BLaER1 (cell line): ENCODE results near the gene PUM1.
"Not testable (repeated sequence)": the region's sequence is repeated elsewhere in the genome, so short reads cannot be mapped to it uniquely, and the experiment has no call there.

Source experiments
- H3K27ac ChIP-seq: shearing (Covaris generic); formaldehyde crosslinking; 2 replicates; pipeline ENCODE4 v1.8.1; 2022
- H3K27me3 ChIP-seq: shearing (Covaris generic); formaldehyde crosslinking; 2 replicates; pipeline ENCODE4 v1.8.1; 2022
- H3K36me3 ChIP-seq: shearing (Covaris generic); formaldehyde crosslinking; 2 replicates; pipeline ENCODE4 v1.8.1; 2022
- H3K4me1 ChIP-seq: shearing (Covaris generic); formaldehyde crosslinking; 2 replicates; pipeline ENCODE4 v1.8.1; 2022
- H3K4me2 ChIP-seq: shearing (Covaris generic); formaldehyde crosslinking; 2 replicates; pipeline ENCODE4 v1.8.1; 2022
- H3K4me3 ChIP-seq: shearing (Covaris generic); formaldehyde crosslinking; 2 replicates; pipeline ENCODE4 v1.8.1; 2022
- H3K9ac ChIP-seq: shearing (Covaris generic); formaldehyde crosslinking; 2 replicates; pipeline ENCODE4 v1.8.1; 2022
- H3K9me3 ChIP-seq: shearing (Covaris generic); formaldehyde crosslinking; 2 replicates; pipeline ENCODE4 v1.8.1; 2022
- H4K20me1 ChIP-seq: shearing (Covaris generic); formaldehyde crosslinking; 2 replicates; pipeline ENCODE4 v1.8.1; 2022
- Cebpa-rat ChIP-seq: shearing (Covaris generic); IDR thresholded peaks from 2 replicates; pipeline ENCODE4 v1.8.1; 2022

The PUM1 gene

GRCh38 chr1:30952098-30952497, 113.4 kb downstream of the PUM1 start:
- H3K9me3 ChIP-seq, result no peaks in the 10 kb centered on the region
- no peak overlapping the region for H3K4me2 ChIP-seq
- no peak overlapping the region for H3K27ac ChIP-seq
- H3K4me1 ChIP-seq, result no peaks in the 10 kb centered on the region
- H3K4me3 ChIP-seq, result no peak overlapping the region
- H3K27me3 ChIP-seq, result no peaks in the 10 kb centered on the region
- TF ChIP-seq Cebpa-rat, result no peak
- H3K36me3 ChIP-seq, result peaks cover 94% of the 10 kb centered on the region
- peaks cover 94% of the 10 kb centered on the region for H4K20me1 ChIP-seq
- no peak overlapping the region for H3K9ac ChIP-seq

- H3K27me3 ChIP-seq, result no peaks in the 10 kb centered on the region
- peaks cover 94% of the 10 kb centered on the region for H3K36me3 ChIP-seq
- no peaks in the 10 kb centered on the region for H3K9me3 ChIP-seq
- no peak overlapping the region for H3K9ac ChIP-seq
- peaks cover 94% of the 10 kb centered on the region for H4K20me1 ChIP-seq
- no peak overlapping the region for H3K4me3 ChIP-seq
- no peaks in the 10 kb centered on the region for H3K4me1 ChIP-seq
- no peak overlapping the region for H3K4me2 ChIP-seq
- no peak overlapping the region for H3K27ac ChIP-seq
- TF ChIP-seq Cebpa-rat, result no peak
These were observed 114.8 kb downstream of the PUM1 start for GRCh38 chr1:30950700-30951099.

GRCh38 chr1:30950053-30950452, 115.5 kb downstream of the PUM1 start:
- Histone ChIP-seq H3K9ac (no peak overlapping the region), H3K4me2 (no peak overlapping the region), H3K27me3 (no peaks in the 10 kb centered on the region), H3K4me3 (no peak overlapping the region), H4K20me1 (peaks cover 94% of the 10 kb centered on the region), H3K9me3 (no peaks in the 10 kb centered on the region), H3K36me3 (peaks cover 95% of the 10 kb centered on the region), H3K27ac (no peak overlapping the region), H3K4me1 (no peaks in the 10 kb centered on the region)
- TF ChIP-seq Cebpa-rat, result no peak

GRCh38 chr1:30949487-30949838, 116.1 kb downstream of the PUM1 start:
- peaks cover 95% of the 10 kb centered on the region for H3K36me3 ChIP-seq
- H3K9me3 ChIP-seq, H3K4me3 ChIP-seq, H3K27me3 ChIP-seq, H3K27ac ChIP-seq, H3K9ac ChIP-seq, H3K4me1 ChIP-seq, H3K4me2 ChIP-seq: not testable (repeated sequence)
- H4K20me1 ChIP-seq, result peaks cover 94% of the 10 kb centered on the region

- Histone ChIP-seq H4K20me1 (peaks cover 94% of the 10 kb centered on the region), H3K36me3 (peaks cover 95% of the 10 kb centered on the region)
- not testable (repeated sequence) for H3K9me3 ChIP-seq, H3K27ac ChIP-seq, H3K4me3 ChIP-seq, H3K27me3 ChIP-seq, H3K4me2 ChIP-seq, H3K4me1 ChIP-seq, H3K9ac ChIP-seq
These were observed 116.6 kb downstream of the PUM1 start for GRCh38 chr1:30948813-30949486.

GRCh38 chr1:30948278-30948677, 117.2 kb downstream of the PUM1 start:
- H4K20me1 ChIP-seq, result peaks cover 94% of the 10 kb centered on the region
- no peaks in the 10 kb centered on the region for H3K27me3 ChIP-seq
- no peak for TF ChIP-seq Cebpa-rat
- H3K36me3 ChIP-seq, result peaks cover 95% of the 10 kb centered on the region
- H3K9me3 ChIP-seq, result no peaks in the 10 kb centered on the region
- H3K4me1 ChIP-seq, result no peaks in the 10 kb centered on the region
- no peak overlapping the region for H3K4me2 ChIP-seq
- H3K27ac ChIP-seq, result no peak overlapping the region
- H3K9ac ChIP-seq, result no peak overlapping the region
- no peak overlapping the region for H3K4me3 ChIP-seq

GRCh38 chr1:30947212-30947611, 118.3 kb downstream of the PUM1 start:
- no peaks in the 10 kb centered on the region for H3K4me1 ChIP-seq
- H3K9ac ChIP-seq, result no peak overlapping the region
- TF ChIP-seq Cebpa-rat, result no peak
- no peak overlapping the region for H3K4me2 ChIP-seq
- peaks cover 96% of the 10 kb centered on the region for H3K36me3 ChIP-seq
- no peak overlapping the region for H3K4me3 ChIP-seq
- no peaks in the 10 kb centered on the region for H3K27me3 ChIP-seq
- no peaks in the 10 kb centered on the region for H3K9me3 ChIP-seq
- H4K20me1 ChIP-seq, result peaks cover 96% of the 10 kb centered on the region
- H3K27ac ChIP-seq, result no peak overlapping the region

- peaks cover 9% of the 10 kb centered on the region; the same call in 1 of the 2 replicates for H3K4me1 ChIP-seq
- H3K9me3 ChIP-seq, result no peaks in the 10 kb centered on the region
- no peak for TF ChIP-seq Cebpa-rat
- no peak overlapping the region for H3K4me2 ChIP-seq
- no peak overlapping the region for H3K9ac ChIP-seq
- peaks cover 100% of the 10 kb centered on the region for H4K20me1 ChIP-seq
- H3K4me3 ChIP-seq, result no peak overlapping the region
- H3K27me3 ChIP-seq, result no peaks in the 10 kb centered on the region
- H3K36me3 ChIP-seq, result peaks cover 100% of the 10 kb centered on the region
- H3K27ac ChIP-seq, result no peak overlapping the region
These were observed 123.1 kb downstream of the PUM1 start for GRCh38 chr1:30942326-30942963.

GRCh38 chr1:30940541-30940940, 125.0 kb downstream of the PUM1 start:
- Histone ChIP-seq H3K27me3 (no peaks in the 10 kb centered on the region), H3K36me3 (peaks cover 96% of the 10 kb centered on the region), H3K4me1 (peaks cover 9% of the 10 kb centered on the region; the same call in 1 of the 2 replicates), H3K4me2 (no peak overlapping the region), H3K27ac (no peak overlapping the region), H3K9me3 (no peaks in the 10 kb centered on the region), H3K9ac (no peak overlapping the region), H3K4me3 (no peak overlapping the region), H4K20me1 (peaks cover 96% of the 10 kb centered on the region)
- TF ChIP-seq Cebpa-rat, result no peak

GRCh38 chr1:30936541-30937171, 128.9 kb downstream of the PUM1 start:
- Histone ChIP-seq H3K4me2 (no peak overlapping the region), H3K9me3 (no peaks in the 10 kb centered on the region), H3K27ac (no peak overlapping the region), H4K20me1 (peaks cover 95% of the 10 kb centered on the region), H3K4me1 (peaks cover 9% of the 10 kb centered on the region; the same call in 1 of the 2 replicates), H3K27me3 (no peaks in the 10 kb centered on the region), H3K36me3 (peaks cover 87% of the 10 kb centered on the region), H3K4me3 (no peak overlapping the region), H3K9ac (no peak overlapping the region)
- TF ChIP-seq Cebpa-rat, result no peak

- not testable (repeated sequence) for H3K27me3 ChIP-seq, H3K4me3 ChIP-seq, H3K9ac ChIP-seq, H3K9me3 ChIP-seq, H3K27ac ChIP-seq, H3K4me2 ChIP-seq, H3K4me1 ChIP-seq
- Histone ChIP-seq H4K20me1 (peaks cover 95% of the 10 kb centered on the region), H3K36me3 (peaks cover 86% of the 10 kb centered on the region)
These were observed 129.8 kb downstream of the PUM1 start for GRCh38 chr1:30935758-30936157.
